Effector memory CD4-positive, alpha-beta T cell (primary cell): ENCODE results near the gene CLIC3.

Source experiments
- DNase-seq, 3 donors: peaks; one replicate each; pipeline ENCODE4 v3.0.0-alpha.2; 2020
- H3K27ac ChIP-seq: 2 replicates; pipeline ENCODE4 v1.7.0; 2013; ENCODE audit warnings: mild to moderate bottlenecking, low read length, moderate library complexity; ENCODE audit not compliant: insufficient read depth, poor library complexity, severe bottlenecking
- H3K27me3 ChIP-seq: replicated peaks from 2 replicates; pipeline ENCODE4 v1.7.0; 2013; ENCODE audit warnings: mild to moderate bottlenecking, low read length; ENCODE audit not compliant: insufficient read depth, control insufficient read depth, poor library complexity, severe bottlenecking
- H3K36me3 ChIP-seq: 2 replicates; pipeline ENCODE4 v1.7.0; 2013; ENCODE audit warnings: mild to moderate bottlenecking, low read length, moderate library complexity; ENCODE audit not compliant: control insufficient read depth, insufficient read depth
- H3K4me1 ChIP-seq: 2 replicates; pipeline ENCODE4 v1.7.0; 2013; ENCODE audit warnings: low read length, mild to moderate bottlenecking; ENCODE audit not compliant: control insufficient read depth, insufficient read depth, poor library complexity, severe bottlenecking
- H3K4me3 ChIP-seq: 2 replicates; pipeline ENCODE4 v1.7.0; 2013; ENCODE audit warnings: low read length, low read depth, mild to moderate bottlenecking; ENCODE audit not compliant: insufficient read depth, poor library complexity, severe bottlenecking
- H3K9me3 ChIP-seq: 2 replicates; pipeline ENCODE4 v1.7.0; 2013; ENCODE audit warnings: mild to moderate bottlenecking, low read length, moderate library complexity; ENCODE audit not compliant: control insufficient read depth
- total RNA-seq, 3 donors: gene quantifications; one replicate each; lab custom pipeline; 2026; lab: John Stamatoyannopoulos, UW

Gene CLIC3
- total RNA-seq = 1.6 to 4.3 (median 3.3) reads per million in 3 donors

- H3K4me1 ChIP-seq = peaks cover 61% of the 10 kb centered on the region
- no peaks in the 10 kb centered on the region for H3K27me3 ChIP-seq
- peak within 1 kb of the TSS; percentile 60 for H3K27ac ChIP-seq
- H3K9me3 ChIP-seq = no peaks in the 10 kb centered on the region
- peak within 1 kb of the TSS; percentile 37 for H3K4me3 ChIP-seq
- peak; percentile 37 to 53 (median 45) for DNase-seq
- peaks cover 14% of the 10 kb centered on the region for H3K36me3 ChIP-seq
These were observed at the start of gene CLIC3 for GRCh38 chr9:136996361-136997292. CLIC3 (minus strand) TSS chr9:136996568; CDS start chr9:136996543, 25 bp downstream.

GRCh38 chr9:137045294-137046087 lies 49.1 kb upstream of the CLIC3 start:
- peak overlapping the region; percentile 61 for H3K4me3 ChIP-seq
- DNase-seq = no peak
- no peak overlapping the region for H3K27ac ChIP-seq
- H3K36me3 ChIP-seq = peaks cover 3% of the 10 kb centered on the region
- peaks cover 23% of the 10 kb centered on the region for H3K4me1 ChIP-seq
- no peaks in the 10 kb centered on the region for H3K9me3 ChIP-seq
- peaks cover 46% of the 10 kb centered on the region for H3K27me3 ChIP-seq

GRCh38 chr9:137044502-137045177 lies 48.3 kb upstream of the CLIC3 start:
- H3K27me3 ChIP-seq = peaks cover 38% of the 10 kb centered on the region
- H3K36me3 ChIP-seq = peaks cover 3% of the 10 kb centered on the region
- DNase-seq = no peak
- no peak overlapping the region for H3K27ac ChIP-seq
- peaks cover 23% of the 10 kb centered on the region for H3K4me1 ChIP-seq
- peak overlapping the region; percentile 56 for H3K4me3 ChIP-seq
- no peaks in the 10 kb centered on the region for H3K9me3 ChIP-seq

GRCh38 chr9:137044037-137044436 lies 47.7 kb upstream of the CLIC3 start:
- peaks cover 32% of the 10 kb centered on the region for H3K27me3 ChIP-seq
- DNase-seq = no peak
- H3K4me1 ChIP-seq = peaks cover 23% of the 10 kb centered on the region
- H3K27ac ChIP-seq = no peak overlapping the region
- peaks cover 9% of the 10 kb centered on the region for H3K36me3 ChIP-seq
- H3K9me3 ChIP-seq = no peaks in the 10 kb centered on the region
- peak overlapping the region; percentile 25 for H3K4me3 ChIP-seq

GRCh38 chr9:137042751-137043727 lies 46.7 kb upstream of the CLIC3 start:
- Histone ChIP-seq H3K4me1 (peaks cover 23% of the 10 kb centered on the region), H3K9me3 (no peaks in the 10 kb centered on the region), H3K4me3 (no peak overlapping the region), H3K27me3 (peaks cover 25% of the 10 kb centered on the region), H3K36me3 (peaks cover 14% of the 10 kb centered on the region), H3K27ac (no peak overlapping the region)
- no peak for DNase-seq

- DNase-seq = no peak
- Histone ChIP-seq H3K4me1 (peaks cover 20% of the 10 kb centered on the region), H3K27ac (no peak overlapping the region), H3K4me3 (no peak overlapping the region), H3K27me3 (peaks cover 8% of the 10 kb centered on the region), H3K9me3 (no peaks in the 10 kb centered on the region), H3K36me3 (peaks cover 14% of the 10 kb centered on the region)
These were observed 44.8 kb upstream of the CLIC3 start for GRCh38 chr9:137041124-137041523.

- DNase-seq = no peak
- no peak overlapping the region for H3K4me3 ChIP-seq
- peaks cover 19% of the 10 kb centered on the region for H3K4me1 ChIP-seq
- H3K27ac ChIP-seq = no peak overlapping the region
- no peaks in the 10 kb centered on the region for H3K9me3 ChIP-seq
- peaks cover 5% of the 10 kb centered on the region for H3K27me3 ChIP-seq
- H3K36me3 ChIP-seq = peaks cover 14% of the 10 kb centered on the region
These were observed 44.2 kb upstream of the CLIC3 start for GRCh38 chr9:137040568-137040967.

DNA sequence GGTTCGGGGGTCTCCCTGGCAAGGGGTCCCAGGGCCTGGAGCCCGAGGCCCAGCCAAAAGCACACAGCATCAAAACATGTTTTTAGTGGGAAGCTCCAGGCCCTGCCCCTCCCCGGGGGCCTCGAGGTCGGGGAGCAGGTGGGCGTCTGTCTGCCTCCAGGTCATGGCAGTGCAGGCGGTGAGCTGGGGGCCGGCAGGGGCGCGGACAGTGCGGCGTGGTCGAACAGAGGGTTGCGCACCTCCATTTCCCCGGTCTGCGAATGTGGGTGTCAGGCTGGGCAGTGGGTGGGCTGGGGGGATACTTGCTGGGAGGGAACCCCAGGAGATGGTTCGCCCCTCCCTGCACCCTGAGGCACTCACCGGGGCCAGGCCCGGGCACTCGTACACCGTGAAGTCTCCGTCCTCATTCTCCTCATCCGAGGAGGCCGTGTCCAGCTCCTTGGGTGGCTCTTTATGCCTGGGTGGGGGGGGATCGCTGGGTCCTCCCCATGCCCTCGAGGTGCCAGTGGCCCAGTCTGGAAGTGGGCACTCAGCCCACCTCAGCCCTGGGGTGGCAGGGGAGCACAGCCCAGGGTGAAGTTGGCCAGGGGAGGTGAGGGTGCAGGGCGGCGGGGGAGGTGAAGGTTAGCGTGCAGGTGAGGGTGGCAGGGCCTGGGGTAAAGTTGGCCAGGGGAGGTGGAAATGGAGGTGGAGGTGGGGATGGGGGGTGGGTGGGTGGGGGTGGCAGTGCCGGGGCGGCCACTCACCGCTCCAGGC lies 43.4 kb upstream of the CLIC3 start:
- H3K36me3 ChIP-seq = peaks cover 14% of the 10 kb centered on the region
- H3K4me1 ChIP-seq = peaks cover 19% of the 10 kb centered on the region
- H3K9me3 ChIP-seq = no peaks in the 10 kb centered on the region
- H3K27ac ChIP-seq = no peak overlapping the region
- DNase-seq = no peak
- H3K27me3 ChIP-seq = no peaks in the 10 kb centered on the region
- no peak overlapping the region for H3K4me3 ChIP-seq
